HG02571 (cell line): Measurements from ENCODE around the gene KIFC1.

Experiments used
- ATAC-seq: cut with Tn5 transposase; IDR thresholded peaks from one replicate; pipeline ENCODE4 v1.9.1; 2021; ENCODE audit warnings: mild to moderate bottlenecking, moderate library complexity; ENCODE audit not compliant: unreplicated experiment

Gene KIFC1

DNA sequence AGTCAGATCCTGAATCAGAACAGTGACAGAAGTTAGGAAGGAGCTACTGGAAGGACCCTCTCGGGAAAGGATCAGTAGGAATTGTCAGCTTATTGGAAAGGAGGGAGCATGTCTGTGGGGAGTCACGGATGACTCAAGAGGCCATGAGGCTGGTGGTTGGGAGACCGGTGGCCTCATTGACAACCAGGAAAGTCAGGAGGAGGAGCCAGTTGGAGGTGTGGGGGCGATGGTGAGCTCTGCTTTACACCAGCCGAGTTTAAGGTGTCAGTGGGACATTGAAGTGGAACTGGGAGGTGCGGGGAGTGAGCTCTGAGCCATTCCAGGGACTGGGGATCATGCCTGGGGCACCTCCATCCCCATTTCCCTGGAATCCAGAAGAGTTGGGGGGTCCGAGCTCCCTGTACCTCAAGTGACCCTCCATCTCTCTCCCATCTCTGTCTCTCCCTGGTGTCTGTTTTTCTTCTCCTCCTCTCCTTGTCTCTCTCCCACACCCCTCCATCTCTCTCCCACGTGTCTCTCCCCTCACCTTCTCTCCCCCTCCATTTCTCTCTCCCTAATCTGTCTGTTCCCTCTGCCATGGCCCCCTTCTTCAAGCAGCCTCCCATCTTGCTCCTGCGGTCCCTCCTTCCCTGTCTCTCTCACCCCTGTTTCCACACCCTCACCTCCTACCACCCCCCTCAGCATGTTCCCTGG is 48.5 kb downstream of the KIFC1 start:
- no peak for ATAC-seq

DNA sequence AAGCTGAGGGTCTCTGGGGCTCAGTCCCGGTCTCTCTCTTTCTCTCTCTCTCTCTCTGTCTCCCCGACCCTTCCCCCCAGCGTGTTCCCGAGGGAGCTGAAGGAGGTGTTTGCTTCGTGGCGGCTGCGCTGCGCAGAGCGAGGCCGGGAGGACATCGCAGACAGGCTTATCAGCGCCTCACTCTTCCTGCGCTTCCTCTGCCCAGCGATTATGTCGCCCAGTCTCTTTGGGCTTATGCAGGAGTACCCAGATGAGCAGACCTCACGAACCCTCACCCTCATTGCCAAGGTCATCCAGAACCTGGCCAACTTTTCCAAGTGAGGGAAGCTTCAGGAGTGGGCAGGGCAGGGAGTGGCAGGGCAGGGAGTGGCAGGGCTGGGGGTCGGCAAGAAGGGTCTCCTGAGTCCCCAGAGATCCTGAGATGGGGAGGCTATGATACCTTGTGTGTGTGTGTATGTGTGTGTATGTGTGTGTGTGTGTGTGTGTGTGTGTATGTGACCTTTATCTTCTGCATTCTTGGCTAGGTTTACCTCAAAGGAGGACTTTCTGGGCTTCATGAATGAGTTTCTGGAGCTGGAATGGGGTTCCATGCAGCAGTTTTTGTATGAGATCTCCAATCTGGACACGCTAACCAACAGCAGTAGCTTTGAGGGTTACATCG is 49.2 kb downstream of the KIFC1 start:
- no peak for ATAC-seq

GRCh38 chr6:33441457-33441856 is 49.8 kb downstream of the KIFC1 start:
- no peak for ATAC-seq

DNA sequence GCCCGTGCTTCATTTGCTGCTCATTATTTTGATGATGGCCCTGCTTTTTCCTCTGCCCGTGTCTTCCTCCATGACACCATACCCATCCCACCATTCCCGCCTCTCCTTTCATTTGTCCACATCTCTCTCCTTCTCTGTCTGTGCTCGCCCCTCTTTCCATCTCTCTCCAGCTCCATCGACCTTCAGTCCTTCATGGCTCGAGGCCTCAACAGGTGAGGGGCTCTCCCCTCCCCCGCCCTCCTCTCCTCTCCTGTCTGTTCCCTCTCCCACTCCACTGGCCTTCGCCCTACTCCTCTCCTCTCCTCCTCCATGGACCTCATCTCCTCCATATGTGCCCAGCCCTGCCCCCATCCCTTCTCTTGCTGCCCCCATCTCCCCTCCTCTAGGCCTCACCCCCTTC is 50.7 kb downstream of the KIFC1 start:
- no peak for ATAC-seq

DNA sequence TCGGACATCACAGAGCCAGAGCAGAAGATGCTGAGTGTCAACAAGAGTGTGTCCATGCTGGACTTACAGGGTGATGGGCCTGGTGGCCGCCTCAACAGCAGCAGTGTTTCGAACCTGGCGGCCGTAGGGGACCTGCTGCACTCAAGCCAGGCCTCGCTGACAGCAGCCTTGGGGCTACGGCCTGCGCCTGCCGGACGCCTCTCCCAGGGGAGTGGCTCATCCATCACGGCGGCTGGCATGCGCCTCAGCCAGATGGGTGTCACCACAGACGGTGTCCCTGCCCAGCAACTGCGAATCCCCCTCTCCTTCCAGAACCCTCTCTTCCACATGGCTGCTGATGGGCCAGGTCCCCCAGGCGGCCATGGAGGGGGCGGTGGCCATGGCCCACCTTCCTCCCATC is 51.4 kb downstream of the KIFC1 start:
- no peak for ATAC-seq

GRCh38 chr6:33443619-33444504 is 52.2 kb downstream of the KIFC1 start:
- no peak for ATAC-seq

- no peak for ATAC-seq
Measured at GRCh38 chr6:33445119-33445603, 53.5 kb downstream of the KIFC1 start.

GRCh38 chr6:33446356-33446755 is 54.7 kb downstream of the KIFC1 start:
- no peak for ATAC-seq

DNA sequence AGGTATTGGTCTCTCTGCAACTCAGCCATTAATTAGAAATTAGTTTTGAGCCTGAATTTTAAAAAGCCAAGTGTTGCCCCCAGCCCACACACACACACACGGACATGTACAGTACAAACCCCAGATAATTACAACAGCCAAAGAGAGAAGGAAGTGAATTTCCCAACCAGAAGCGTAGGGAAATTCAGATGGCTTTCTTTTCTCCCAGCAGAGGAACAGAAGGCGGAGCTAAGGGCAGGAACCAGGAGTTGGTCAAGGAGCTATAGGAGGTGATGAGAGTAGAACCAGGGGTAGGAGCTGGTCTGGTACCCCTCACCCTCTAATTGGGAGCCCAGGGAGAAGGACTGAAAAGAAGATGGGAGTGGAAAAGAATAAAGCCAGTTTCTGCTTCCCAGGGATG is 58.8 kb downstream of the KIFC1 start:
- ATAC-seq = no peak

- no peak for ATAC-seq
Measured at GRCh38 chr6:33451606-33452005, 60.0 kb downstream of the KIFC1 start.

- ATAC-seq = no peak
Measured at GRCh38 chr6:33452496-33452895, 60.9 kb downstream of the KIFC1 start.

DNA sequence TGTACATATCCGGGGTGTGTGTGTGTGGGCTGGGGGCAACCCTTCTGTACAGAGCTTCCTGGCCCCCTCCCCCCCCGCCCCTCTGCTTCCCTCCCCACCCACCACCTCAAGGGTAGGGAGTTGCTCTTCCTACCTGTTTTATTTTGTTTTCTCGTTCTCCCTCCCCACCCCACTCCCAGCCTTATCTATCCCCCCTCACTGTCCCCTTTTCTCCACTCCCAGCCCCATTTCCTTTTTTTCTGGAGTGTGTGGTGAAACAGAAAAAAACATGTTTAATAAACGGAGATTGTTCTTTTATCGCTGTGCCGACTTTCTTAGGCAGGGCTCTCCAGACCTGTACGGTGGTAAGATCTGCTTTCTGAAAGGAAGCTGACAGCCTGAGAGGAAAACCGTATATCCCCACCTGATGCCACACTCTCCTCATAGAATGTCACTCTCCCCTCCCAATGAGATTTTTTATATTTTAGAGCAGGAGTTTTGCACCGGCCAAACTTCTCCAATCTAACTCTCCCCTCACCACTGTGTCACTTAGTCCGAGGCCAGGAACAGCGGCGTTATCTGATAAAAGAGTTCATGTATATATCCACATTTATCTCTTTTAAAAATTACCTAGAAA is 61.9 kb downstream of the KIFC1 start:
- ATAC-seq = no peak

DNA sequence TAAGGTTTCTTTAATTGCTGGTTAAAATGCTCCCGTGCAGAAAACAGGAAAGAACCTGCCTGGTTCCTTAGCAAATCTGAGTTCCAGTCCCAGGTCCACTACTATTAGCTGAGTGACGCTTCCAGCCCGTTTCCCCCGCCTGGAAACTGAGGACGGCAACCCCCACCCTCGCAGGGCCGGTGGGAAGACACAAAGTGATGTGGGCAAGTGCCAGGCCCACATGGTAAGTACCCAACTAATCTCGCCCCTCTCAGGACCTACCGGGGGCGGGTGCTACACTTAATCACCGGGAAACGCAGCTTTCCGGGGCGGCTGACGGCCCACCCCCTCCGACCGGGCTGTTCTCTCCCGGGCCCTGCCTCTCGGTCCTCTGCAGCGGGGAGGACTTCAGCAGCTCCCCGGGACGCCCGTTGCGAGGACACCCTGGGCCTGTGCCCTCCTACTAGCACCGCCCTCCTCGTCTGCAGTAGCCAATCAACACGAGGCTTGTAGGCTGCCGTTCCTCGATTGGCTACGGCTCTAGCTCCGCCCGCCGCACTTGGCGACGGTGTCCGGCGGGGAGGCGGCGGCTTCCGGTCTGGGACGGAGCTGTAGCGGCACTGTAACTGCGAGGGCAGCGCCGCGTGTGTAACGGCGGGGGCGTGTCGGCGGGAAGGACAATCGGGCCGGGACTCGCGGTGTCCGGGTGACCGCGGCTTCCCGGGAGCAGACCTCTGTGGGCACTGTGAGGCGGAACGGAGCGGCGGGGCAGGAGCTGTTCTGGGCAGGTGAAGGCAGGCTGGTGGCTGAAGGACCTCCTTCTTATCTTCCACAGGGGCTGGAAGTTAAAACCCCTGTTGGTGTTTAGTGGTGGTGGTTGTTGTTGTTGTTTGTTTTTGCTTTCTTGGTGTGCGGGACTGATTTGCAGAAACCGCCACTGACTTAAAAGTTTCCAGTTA is 62.7 kb downstream of the KIFC1 start, which contains the start of gene ZBTB9:
TSS of gene ZBTB9 (plus strand) at position 568 of the 938 bp plus-strand sequence. CDS start 525 bp downstream, outside the sequence.
- ATAC-seq = peak; percentile 94

- no peak for ATAC-seq
Measured at GRCh38 chr6:33455051-33455450, 63.4 kb downstream of the KIFC1 start.

DNA sequence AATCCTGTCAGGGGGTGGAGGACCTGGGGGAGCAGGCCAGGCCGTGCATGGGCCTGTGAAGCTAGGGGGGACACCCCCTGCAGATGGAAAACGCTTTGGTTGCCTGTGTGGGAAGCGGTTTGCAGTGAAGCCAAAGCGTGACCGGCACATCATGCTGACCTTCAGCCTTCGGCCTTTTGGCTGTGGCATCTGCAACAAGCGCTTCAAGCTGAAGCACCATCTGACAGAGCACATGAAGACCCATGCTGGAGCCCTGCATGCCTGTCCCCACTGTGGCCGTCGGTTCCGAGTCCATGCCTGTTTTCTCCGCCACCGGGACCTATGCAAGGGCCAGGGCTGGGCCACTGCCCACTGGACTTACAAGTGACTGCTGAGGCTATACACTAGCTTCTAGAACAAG is 64.5 kb downstream of the KIFC1 start:
- ATAC-seq = no peak

DNA sequence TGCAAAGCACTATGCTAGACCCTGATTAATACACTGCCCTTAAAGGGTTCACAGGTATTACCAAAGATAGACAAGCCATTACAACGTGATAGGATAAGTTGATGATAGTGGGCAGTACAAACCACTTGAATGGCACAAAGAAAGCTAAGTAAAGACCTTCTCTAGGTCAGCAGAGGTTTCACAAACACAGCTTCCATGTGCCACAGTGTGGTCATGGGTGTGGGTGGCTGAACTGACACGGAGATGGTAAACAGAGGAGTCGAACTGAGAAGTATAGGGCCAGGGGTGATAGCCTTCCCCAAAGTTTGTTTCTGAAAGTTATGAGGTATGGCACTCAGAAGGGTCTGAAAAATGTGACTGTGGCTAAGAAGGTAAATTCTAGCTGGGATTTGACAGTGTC is 67.1 kb downstream of the KIFC1 start:
- ATAC-seq = no peak

DNA sequence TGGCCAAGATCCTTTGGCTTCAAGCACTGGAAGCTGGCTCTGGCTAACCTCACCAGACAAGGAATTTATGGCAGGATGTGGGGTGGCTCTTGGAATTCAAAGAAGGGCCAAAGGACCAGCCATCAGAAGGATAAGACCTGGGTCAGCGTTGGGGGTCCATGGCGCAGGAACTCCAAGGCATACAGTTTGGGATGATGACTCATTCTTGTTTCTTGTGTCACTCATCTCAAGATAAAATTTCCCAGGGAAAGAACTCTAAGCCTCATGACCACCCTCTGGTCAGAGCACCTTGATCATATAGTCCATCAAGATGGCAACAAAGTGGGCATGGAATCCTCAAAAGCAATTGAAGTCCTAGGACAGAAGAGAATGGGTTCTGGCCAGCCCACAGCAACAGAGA is 67.6 kb downstream of the KIFC1 start:
- no peak for ATAC-seq
